Epithelial cell of proximal tubule (primary cell): ENCODE measurements around the gene MUL1. TPM values are rescaled to one million over a fixed set of nuclear protein-coding genes. Genes with fewer than 3 reads are reported as not detected.
A peak's percentile ranks its signal among the peaks of the same experiment; 100 is the strongest.

Source experiments
- DNase-seq: peaks from one replicate; pipeline ENCODE4 v3.0.0-alpha.2; 2011; ENCODE audit warnings: low read depth
- H3K4me3 ChIP-seq: 2 replicates; pipeline ENCODE4 v1.5.1; 2011; ENCODE audit warnings: low read depth, mild to moderate bottlenecking, low read length
- total RNA-seq: library from RNA; depleted of rRNA; stranded (reverse); fragments of >200 nt; gene quantifications from 2 replicates; pipeline ENCODE4 v1.2.3, GENCODE V29; 2015
- TF ChIP-seq, protein P1 (sequence below): conservative IDR thresholded peaks from 2 replicates; pipeline ENCODE4 v1.5.1; 2012; ENCODE audit warnings: low read depth, mild to moderate bottlenecking, low read length

MUL1 gene
- total RNA-seq, 1 donor from 2014 or later = 24.6 TPM

GRCh38 chr1:20469406-20470076 is 38.4 kb downstream of the MUL1 start:
- TF ChIP-seq, protein P1, sequence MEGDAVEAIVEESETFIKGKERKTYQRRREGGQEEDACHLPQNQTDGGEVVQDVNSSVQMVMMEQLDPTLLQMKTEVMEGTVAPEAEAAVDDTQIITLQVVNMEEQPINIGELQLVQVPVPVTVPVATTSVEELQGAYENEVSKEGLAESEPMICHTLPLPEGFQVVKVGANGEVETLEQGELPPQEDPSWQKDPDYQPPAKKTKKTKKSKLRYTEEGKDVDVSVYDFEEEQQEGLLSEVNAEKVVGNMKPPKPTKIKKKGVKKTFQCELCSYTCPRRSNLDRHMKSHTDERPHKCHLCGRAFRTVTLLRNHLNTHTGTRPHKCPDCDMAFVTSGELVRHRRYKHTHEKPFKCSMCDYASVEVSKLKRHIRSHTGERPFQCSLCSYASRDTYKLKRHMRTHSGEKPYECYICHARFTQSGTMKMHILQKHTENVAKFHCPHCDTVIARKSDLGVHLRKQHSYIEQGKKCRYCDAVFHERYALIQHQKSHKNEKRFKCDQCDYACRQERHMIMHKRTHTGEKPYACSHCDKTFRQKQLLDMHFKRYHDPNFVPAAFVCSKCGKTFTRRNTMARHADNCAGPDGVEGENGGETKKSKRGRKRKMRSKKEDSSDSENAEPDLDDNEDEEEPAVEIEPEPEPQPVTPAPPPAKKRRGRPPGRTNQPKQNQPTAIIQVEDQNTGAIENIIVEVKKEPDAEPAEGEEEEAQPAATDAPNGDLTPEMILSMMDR = peak; percentile 56
- H3K4me3 ChIP-seq = no peak overlapping the region
- DNase-seq = no peak

- no peak for DNase-seq
- no peak overlapping the region for H3K4me3 ChIP-seq
- TF ChIP-seq, protein P1 = no peak
Observed at GRCh38 chr1:20466273-20466672, 41.7 kb downstream of the MUL1 start.

DNA sequence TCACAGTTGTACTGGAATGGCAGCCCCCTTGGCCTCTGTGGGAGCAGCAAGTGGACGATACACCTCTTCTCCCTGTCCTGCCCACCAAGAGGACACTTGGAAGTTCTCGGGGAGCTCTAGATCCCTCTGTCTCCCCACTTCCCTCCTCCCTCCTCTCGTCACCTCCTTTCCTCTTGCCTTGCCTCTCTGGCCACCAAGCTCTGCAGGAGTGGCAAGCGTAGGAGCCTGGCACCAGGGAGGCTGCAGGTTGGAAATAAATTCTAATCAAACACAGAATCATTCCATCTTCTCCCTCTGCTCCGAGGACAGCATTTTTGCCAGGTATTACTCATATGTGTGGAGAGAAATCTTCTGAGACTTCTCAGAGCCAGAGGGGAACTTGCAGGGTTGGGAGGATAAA is 42.8 kb downstream of the MUL1 start:
- H3K4me3 ChIP-seq = no peak overlapping the region
- DNase-seq = no peak
- TF ChIP-seq, protein P1 = no peak

DNA sequence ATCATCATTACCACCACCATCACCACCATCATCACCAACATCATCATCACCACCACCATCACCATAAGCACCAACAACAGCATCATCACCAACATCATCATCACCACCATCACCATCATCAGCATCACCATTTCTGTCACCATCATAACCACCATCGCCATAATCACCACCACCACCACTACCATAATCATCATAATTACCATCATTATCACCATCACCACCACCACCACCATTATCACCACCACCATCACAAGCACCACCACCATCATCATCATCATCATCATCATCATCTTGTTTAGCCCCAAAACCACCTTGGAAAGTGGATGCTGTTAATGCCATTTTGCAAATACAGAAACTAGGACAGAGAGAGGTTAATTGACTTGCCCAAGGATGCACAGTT is 44.4 kb downstream of the MUL1 start:
- no peak for DNase-seq
- H3K4me3 ChIP-seq = no peak overlapping the region
- TF ChIP-seq, protein P1 = no peak

DNA sequence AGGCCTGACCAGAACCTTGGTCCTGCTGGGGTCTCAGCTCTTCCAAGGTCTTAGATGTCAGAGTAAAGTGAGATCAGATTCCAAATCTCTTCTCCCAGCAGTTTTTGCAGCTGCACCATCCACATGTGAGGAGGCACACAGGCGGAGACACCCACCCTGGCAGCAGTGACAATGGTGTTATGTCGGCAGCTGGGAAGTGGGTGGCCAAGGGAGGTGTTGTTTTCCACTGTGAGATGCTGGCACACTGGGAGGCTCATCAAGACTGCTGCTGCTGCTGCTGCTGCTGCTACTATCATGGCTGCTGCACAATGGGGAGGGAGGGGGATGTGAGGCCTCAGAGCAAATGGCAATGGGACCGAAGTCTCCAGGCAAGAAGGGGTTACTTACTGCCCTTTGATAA is 45.6 kb downstream of the MUL1 start:
- no peak for DNase-seq
- no peak overlapping the region for H3K4me3 ChIP-seq
- TF ChIP-seq, protein P1 = no peak

GRCh38 chr1:20458717-20459116 is 49.2 kb downstream of the MUL1 start:
- no peak for DNase-seq
- TF ChIP-seq, protein P1 = no peak
- no peak overlapping the region for H3K4me3 ChIP-seq

GRCh38 chr1:20454004-20454403 is 53.9 kb downstream of the MUL1 start:
- no peak overlapping the region for H3K4me3 ChIP-seq
- no peak for DNase-seq
- TF ChIP-seq, protein P1 = no peak
